KBM-7 (cell line): Measurements from ENCODE around the gene ATP6V0C.
A peak's percentile ranks its signal among the peaks of the same experiment; 100 is the strongest.

Experiments used
- DNase-seq: peaks from one replicate; pipeline ENCODE4 v3.0.0-alpha.2; 2015
- in situ Hi-C: fragments of 300-500 bp; cut with MboI; formaldehyde crosslinking; loops from 2 replicates; pipeline ENCODE4 v1.14.3; 2020; ENCODE audit warnings: low sequenced_read_pairs, low pct_unique_long_range_greater_than_20kb, mixed read lengths

Gene ATP6V0C

DNA sequence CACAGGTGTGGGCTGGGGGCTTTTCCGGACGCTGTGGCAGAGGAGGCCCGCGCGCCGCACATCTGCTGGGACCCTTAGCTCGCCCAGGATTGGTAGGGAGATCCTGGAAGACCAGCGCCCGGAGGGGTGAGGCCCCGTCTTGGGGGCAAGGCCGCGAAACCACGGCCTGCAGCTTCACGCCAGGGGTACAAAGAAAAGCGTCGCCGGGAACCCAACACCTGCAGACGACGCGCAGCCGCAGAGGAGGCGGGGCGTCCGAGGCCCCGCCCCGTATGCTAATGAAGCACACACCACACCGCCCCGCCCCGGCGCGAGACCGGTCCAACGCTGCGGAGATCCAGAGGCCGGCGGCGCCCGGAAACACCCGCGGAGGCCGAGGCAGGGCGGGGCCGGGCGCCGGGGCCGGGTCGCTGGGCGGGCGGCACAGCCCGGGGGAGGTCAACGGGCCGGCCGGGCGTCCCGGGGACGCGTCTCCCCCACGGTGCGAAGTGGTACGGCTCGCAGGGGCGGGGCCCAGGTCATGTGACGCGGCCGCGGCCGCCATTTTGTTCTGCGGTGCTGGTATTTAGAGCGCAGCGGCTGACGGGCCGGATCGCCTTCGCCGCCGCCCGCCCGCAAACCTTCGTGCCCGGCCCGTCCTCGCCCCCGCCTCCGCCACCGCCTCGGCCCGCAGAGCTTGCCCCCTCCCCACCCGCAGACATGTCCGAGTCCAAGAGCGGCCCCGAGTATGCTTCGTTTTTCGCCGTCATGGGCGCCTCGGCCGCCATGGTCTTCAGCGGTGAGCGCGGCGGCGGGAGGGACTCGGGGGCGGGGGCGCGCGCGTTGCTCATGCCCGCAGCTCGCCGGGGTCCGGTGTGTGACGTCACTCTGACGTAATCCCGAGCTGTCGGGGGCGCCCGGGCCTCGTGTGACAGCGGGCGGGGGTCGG, at the start of gene ATP6V0C:
TSS of gene ATP6V0C (plus strand) at position 548 of the 928 bp plus-strand sequence. CDS start at position 700, 152 bp downstream.
- DNase-seq, result peak; percentile 90
- in situ Hi-C loops, result no loop called here

DNA sequence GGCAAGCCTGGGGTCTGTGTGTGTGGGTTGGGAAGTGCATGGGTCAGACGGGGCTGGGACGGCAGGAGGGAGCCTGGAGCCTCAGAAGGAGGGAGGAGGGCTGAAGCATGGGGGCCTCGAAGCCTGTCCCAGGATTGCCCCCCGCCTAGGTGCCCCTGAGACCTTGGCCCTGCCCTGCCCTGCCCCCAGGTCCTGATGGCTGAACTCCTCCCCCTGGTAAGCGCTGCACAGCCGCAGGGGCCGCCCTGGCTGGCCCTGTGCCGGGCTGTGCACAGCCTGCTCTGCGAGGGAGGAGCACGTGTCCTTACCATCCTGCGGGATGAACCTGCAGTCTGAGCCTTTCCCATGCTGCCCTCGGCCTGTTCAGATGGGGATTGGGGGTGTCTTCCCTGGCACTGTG, 49.4 kb upstream of the ATP6V0C start:
- no peak for DNase-seq
- in situ Hi-C loops, result no loop called here

DNA sequence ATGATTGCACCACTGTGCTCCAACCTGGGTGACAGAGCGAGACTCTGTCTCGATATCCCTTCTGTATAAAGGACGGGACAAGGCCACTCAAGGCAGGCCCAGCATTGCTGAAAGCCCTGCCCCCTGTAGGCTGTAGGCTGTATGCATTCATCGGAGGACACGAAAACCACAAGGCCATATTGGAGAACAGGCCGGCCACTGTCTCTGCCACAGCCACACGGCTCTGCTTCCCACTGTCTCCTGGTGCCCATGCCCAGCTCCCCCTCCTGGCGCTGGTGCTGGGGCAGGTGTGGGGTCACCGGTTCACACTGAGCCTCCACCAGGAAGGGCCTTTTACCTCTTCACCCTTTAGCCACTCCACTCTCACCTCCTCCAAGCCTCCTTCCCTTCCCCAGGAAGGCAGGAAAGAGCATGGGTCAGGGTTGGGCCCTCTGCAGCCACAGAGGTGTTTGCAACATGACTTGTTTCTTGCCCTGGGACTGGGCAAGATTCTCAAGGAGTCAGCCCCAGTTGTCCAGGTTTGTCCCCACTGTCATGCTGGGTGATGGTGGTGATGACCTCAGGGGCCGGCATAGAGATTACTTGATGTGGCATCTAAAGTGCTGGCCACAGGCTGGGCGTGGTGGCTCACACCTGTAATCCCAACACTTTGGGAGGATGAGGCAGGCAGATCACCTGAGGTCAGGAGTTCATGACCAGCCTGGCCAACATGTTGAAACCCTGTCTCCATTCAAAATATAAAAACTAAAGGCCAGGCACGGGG, 47.9 kb upstream of the ATP6V0C start:
- in situ Hi-C loops, result no loop called here
- no peak for DNase-seq

DNA sequence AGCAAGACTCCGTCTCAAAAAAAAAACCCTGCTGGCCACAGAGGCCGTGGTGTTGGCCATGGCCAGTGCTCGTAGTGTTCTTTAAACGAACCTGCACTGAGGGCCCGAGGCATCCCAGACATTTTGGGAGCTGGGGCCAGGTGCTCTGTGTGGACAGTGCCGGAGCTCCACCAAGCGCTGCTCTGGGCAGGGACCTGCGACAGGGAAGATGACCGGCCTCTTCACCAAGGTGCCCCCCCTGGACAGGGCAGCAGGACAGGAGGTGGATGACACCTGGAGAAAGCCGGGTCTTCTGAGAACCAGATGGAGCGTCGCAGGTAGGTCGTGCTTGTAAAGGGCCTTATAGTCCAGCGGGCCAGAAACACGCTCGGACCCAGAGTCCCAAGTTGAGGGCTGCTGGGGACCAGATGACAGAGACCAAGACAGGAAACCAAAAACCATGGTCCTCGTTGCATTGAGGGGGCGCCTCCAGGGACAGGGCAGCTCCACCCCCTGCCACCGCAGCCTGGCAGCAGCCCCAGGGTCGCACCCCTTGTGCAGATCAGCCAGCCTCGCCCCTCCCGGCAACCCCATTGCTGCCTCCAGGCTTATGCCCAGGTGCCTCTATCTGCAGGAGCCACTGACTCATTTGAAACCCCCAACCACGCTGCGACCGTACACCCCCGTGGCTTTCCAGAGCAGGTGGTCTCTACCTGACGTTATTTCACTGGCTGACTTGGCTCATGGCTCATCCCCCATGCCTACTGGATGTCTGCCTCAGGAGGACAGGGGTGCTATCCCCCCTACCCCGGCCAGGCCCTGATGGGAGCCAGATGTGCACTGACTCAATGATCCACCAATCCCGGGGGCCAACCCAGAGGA, 46.9 kb upstream of the ATP6V0C start:
- DNase-seq, result no peak
- in situ Hi-C loops, result no loop called here

DNA sequence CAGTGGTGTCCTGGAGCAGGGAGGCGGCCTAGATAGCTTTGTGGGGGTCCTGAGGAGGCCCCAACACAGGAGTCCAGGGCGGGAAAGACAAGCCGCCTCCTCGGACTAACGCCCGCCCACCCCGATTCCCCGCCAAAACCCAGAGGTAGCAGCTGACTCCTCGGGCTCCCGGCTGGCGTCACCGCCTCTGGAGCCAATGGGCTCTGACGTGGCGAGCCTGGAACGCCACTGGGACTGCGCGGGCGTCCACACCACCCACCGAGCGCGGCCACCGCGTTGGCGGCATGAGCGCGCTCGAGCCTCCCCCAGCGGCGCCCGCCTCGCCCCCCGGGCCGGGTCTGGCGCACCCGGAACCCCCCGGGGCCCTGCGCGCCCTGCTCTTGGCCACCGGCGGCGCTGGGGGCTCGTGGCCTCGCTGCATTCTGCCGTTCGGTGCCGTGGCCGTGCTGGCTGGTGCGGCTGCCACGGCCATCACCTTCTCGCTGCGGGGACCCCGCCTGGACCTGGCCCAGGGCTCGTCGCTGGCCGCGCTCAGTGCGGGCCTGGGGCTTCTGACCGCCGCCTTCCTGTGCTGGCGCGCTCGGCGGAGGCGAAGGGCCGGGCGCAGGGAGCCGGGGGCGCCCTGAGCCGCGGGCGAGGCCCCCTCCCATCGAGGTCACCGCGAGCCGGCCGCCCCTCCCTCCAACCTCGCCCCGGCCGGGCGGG, 46.1 kb upstream of the ATP6V0C start:
- DNase-seq, result no peak
- in situ Hi-C loops, result no loop called here

DNA sequence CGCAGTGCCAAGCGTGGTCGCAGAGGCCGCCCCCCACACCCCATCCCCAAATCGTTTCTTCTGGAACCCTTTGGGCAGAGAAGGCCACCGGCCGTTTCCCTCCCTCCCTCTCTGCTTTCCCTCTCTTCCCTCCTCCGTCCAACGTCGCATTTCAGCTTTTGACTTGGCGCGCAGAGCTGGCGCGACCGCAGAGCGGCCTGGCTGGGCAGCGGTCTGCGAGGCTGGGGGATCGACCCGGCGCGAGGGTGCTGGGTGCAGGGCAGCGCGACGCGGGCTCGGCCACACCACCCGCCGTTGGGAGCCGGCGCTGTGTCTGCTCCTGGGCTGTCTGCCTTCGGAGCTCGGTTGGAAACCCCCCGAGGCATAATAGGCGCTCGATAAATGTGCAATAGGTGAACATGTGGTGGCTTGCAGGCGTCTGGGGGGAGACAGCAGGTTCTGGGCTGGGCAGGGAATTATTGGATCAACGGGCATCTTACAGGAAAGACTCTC, 45.5 kb upstream of the ATP6V0C start:
- in situ Hi-C loops, result no loop called here
- no peak for DNase-seq

DNA sequence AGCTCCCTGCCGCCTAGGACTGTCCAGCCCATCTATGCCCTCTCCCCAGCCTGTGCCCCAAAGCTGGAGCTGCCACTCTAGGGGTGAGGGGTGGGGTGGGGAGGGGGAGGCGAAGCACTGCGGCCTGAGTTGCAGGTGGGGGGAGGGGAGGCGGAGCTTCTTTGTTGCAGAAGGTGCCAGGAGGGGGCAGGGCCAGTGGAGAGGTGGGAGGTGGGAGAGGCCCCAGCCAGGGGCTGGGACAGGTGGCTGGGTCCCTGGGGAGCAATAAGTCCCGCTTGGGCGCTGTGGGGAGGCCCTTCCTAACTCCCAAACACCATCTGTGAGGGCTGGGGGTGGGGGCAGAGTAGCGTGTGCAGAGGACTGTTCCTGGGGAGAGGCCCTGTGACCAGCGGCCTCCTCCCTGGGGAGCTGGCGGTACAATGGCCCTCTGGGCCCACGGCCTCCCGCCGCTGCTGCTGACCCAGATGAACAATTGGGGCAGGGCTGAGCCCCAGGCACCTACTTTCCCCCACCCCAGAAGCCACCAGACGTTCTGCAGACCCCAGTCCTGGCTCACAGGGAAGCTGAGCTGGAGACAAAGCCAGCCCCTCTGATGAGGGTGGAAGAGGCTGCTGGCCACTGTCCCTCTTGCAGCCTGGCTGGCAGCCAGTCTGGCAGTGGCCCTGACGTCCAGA, 44.9 kb upstream of the ATP6V0C start:
- DNase-seq, result no peak
- in situ Hi-C loops, result no loop called here

DNA sequence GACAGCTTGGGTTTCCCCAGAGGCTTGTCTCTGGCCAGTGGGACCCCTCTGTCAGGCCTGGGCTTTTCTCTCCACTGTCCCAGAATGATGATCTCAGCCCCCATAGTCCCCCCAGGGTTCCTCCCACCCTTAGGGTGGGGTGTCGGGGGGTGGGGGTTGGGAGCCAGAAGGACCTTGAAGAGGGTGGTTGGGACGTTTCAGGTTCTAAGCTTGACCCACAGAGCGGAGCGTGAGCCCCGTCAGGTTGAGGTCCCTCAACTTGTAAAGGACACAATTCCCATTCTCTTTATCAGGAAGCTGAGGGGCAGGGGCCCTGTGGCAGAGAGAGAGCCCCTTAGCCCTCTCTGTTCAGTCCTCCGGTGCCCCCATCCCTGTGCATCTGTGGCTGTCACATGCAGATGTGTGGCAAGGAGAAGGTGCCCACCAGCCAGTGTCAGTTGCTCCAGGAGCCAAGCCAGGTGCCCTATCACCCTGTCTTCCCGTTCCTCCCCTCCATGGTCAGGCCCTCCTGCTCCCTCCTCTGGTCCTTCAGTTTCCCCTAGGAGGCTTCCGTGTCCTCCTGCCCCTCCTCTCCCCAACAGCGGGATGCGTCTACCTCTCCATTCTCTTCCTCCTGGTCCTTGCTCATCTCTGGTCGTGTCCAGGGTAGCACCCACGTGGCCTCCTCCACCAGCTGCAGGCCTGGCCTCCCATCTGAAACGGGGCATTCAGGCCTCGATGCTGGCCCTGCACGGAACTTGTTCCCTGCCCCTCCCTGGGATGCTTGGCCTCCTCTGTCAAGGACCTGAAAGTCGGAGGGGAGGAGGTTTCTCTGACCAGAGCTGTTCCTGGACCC, 44.1 kb upstream of the ATP6V0C start:
- in situ Hi-C loops, result no loop called here
- DNase-seq, result no peak

DNA sequence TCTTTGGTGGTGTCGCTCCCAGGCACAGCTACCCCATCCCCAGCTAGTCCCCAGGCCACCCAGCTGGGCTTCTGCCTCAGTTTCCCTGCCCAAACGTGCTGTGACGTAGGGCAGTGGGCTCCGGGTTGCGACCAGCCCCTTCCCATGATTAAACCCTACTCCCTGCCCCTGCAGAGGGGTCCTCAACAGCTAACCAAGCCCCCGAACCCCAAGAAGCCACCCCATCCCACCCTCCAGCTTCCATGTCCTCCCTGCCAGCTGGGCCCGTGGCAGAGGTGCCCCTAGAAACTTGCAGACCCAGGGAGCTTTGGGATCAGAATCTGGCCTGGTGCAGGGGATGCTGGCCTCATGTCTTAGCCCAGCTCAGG, 43.5 kb upstream of the ATP6V0C start:
- in situ Hi-C loops, result no loop called here
- no peak for DNase-seq

DNA sequence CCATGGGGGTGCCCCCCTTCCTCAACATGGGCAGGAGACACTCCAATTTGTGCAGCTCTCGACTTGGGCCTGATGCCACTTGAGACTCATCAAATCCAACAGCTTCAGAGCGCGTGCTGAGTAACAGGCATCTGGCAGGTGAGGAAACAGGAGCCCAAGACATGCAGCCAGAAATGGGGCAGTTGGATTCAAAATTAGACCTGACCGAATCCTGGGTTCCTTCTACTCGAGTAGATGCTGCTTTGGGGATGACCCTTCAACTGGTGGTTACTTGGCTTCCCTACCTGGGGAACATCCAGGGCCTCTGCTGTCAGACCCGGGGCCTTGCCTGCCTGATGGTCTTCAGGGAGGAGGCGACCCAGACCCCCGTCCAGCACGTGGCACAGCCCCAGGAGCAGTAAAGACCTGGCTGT, 43.1 kb upstream of the ATP6V0C start:
- in situ Hi-C loops, result no loop called here
- no peak for DNase-seq

DNA sequence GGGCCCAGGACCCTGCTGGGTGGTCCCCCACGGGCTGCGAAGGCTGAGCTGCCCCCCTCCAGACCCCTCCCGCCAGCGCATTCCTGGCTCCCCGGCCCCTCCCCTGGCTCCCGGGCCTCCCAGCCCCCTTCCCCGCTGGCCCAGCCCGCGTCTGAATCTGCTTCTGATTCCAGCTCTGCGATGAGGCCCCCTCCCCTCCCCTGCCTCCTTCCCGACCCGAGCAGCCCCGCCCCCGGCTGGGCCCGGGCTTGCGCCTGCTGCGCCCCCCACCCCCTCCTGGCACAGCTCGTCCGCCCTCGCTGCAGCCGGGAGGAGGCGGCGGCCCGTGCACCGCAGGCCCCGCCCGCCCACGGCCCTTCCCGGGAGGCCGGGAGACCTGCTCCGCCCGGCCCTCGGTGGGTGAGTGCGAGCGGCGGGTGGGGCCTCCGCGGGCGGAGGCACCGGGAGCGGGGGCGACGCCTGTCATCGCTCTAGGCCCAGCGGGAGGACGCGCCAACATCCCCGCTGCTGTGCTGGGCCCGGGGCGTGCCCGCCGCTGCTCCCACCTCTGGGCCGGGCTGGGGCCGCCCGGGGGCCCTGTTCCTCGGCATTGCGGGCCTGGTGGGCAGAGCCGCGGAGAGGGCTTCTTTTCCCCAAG, 42.6 kb upstream of the ATP6V0C start, which contains the start of gene NTN3:
TSS of gene NTN3 (plus strand) at position 282 of the 637 bp plus-strand sequence. CDS start 405 bp downstream, outside the sequence.
- in situ Hi-C loops, result no loop called here
- no peak for DNase-seq

DNA sequence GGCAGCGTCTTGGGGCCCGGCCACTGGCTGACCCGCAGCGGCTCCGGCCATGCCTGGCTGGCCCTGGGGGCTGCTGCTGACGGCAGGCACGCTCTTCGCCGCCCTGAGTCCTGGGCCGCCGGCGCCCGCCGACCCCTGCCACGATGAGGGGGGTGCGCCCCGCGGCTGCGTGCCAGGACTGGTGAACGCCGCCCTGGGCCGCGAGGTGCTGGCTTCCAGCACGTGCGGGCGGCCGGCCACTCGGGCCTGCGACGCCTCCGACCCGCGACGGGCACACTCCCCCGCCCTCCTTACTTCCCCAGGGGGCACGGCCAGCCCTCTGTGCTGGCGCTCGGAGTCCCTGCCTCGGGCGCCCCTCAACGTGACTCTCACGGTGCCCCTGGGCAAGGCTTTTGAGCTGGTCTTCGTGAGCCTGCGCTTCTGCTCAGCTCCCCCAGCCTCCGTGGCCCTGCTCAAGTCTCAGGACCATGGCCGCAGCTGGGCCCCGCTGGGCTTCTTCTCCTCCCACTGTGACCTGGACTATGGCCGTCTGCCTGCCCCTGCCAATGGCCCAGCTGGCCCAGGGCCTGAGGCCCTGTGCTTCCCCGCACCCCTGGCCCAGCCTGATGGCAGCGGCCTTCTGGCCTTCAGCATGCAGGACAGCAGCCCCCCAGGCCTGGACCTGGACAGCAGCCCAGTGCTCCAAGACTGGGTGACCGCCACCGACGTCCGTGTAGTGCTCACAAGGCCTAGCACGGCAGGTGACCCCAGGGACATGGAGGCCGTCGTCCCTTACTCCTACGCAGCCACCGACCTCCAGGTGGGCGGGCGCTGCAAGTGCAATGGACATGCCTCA, 41.9 kb upstream of the ATP6V0C start:
- DNase-seq, result no peak

DNA sequence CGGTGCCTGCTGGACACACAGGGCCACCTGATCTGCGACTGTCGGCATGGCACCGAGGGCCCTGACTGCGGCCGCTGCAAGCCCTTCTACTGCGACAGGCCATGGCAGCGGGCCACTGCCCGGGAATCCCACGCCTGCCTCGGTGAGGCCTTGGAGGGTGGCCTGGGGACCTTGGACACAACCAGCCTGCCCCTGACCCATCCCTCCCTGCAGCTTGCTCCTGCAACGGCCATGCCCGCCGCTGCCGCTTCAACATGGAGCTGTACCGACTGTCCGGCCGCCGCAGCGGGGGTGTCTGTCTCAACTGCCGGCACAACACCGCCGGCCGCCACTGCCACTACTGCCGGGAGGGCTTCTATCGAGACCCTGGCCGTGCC, 41.3 kb upstream of the ATP6V0C start:
- in situ Hi-C loops, result no loop called here
- no peak for DNase-seq

More for the DNA sequence above, 41.9 kb upstream of the ATP6V0C start:
- in situ Hi-C loops, result no loop called here

DNA sequence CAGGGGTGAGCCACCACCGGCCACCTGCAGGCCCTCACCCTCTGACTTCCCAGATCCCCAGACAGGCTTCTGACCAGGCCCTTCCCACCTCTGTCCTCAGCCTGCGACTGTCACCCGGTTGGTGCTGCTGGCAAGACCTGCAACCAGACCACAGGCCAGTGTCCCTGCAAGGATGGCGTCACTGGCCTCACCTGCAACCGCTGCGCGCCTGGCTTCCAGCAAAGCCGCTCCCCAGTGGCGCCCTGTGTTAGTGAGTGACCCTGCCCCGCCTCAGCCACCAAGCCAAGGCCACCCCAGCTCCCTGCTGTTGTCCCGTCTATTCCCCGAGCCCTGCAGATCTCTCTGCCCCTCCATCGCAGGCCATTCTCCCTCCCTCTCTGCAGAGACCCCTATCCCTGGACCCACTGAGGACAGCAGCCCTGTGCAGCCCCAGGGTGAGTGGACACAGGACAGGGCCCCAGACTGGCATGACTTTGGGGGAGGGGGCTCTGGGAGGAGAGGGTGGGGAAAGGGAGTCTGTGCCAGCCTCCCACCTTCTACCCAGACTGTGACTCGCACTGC, 40.8 kb upstream of the ATP6V0C start:
- DNase-seq, result no peak
- in situ Hi-C loops, result no loop called here

DNA sequence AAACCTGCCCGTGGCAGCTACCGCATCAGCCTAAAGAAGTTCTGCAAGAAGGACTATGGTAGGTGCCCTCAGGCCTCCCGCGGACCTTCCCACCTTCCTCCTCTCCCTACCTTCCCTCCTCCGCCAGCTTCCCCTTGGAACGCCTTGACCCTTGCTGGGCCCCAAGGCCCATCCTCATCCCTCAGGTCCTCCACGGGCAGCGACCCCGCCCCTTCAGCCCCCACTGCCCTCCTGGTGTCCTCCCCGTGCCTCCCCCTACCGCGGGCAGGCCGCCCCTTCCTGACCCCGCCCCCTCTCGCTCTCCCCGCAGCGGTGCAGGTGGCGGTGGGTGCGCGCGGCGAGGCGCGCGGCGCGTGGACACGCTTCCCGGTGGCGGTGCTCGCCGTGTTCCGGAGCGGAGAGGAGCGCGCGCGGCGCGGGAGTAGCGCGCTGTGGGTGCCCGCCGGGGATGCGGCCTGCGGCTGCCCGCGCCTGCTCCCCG, 40.3 kb upstream of the ATP6V0C start:
- no peak for DNase-seq
- in situ Hi-C loops, result no loop called here
